HUDEP-2 (cell line): ENCODE data around the gene ITPA.
"Not testable (repeated sequence)": the region's sequence is repeated elsewhere in the genome, so short reads cannot be mapped to it uniquely, and the experiment has no call there.

Source experiments
- DNase-seq, 76 experiments: peaks; one replicate each; lab custom pipeline; 2025; ENCODE audit not compliant: unreplicated experiment in 76 of 76; lab: John Stamatoyannopoulos, UW

ITPA gene

GRCh38 chr20:3195590-3196237 lies 13.6 kb upstream of the ITPA start:
- no peak for DNase-seq

GRCh38 chr20:3199206-3199605 lies 10.1 kb upstream of the ITPA start:
- DNase-seq = no peak

- DNase-seq = no peak
These were observed 9.1 kb upstream of the ITPA start for GRCh38 chr20:3199976-3200755.

GRCh38 chr20:3202965-3203314 lies 6.4 kb upstream of the ITPA start:
- no peak for DNase-seq

GRCh38 chr20:3203315-3204123 lies 5.8 kb upstream of the ITPA start:
- peak in 35 of 76 experiments; percentile 8 to 59 (median 37) for DNase-seq

- DNase-seq = peak in 75 of 76 experiments; percentile 16 to 94 (median 78)
These were observed 5.0 kb upstream of the ITPA start, which contains the start of gene DDRGK1 for GRCh38 chr20:3204124-3204794. Gene DDRGK1 (minus strand): TSS chr20:3204682. CDS start chr20:3204627, 55 bp downstream.

GRCh38 chr20:3208786-3209256 lies 477 bp upstream of the ITPA start:
- DNase-seq = peak in 3 of 76 experiments; percentile 25 to 50 (median 41)

- peak in 4 of 76 experiments; percentile 8 to 40 (median 34) for DNase-seq
These were observed 634 bp downstream of the ITPA start for GRCh38 chr20:3209946-3210317.

GRCh38 chr20:3210346-3210745 lies 1.0 kb downstream of the ITPA start:
- DNase-seq = peak in 1 of 76 experiments; percentile 21

- DNase-seq = no peak
These were observed 3.9 kb downstream of the ITPA start for GRCh38 chr20:3213226-3213625.

GRCh38 chr20:3215359-3215917 lies 6.1 kb downstream of the ITPA start:
- DNase-seq = not testable (repeated sequence)

- peak in 56 of 76 experiments; percentile 10 to 80 (median 54) for DNase-seq
These were observed 9.2 kb downstream of the ITPA start for GRCh38 chr20:3218307-3218988.

GRCh38 chr20:3221398-3222226 lies 12.3 kb downstream of the ITPA start:
- no peak for DNase-seq

- DNase-seq = no peak
These were observed 13.6 kb downstream of the ITPA start for GRCh38 chr20:3222635-3223600.

GRCh38 chr20:3223651-3223993 lies 14.3 kb downstream of the ITPA start:
- DNase-seq = no peak

- no peak for DNase-seq
These were observed 14.8 kb downstream of the ITPA start for GRCh38 chr20:3223994-3224680.
